HepG2 (cell line): ENCODE measurements around the gene SLC22A7. TPM values are rescaled to one million over a fixed set of nuclear protein-coding genes. Genes with fewer than 3 reads are reported as not detected.

ENCODE experiments used
- ARID2 ChIP-seq: sonication (generic); formaldehyde crosslinking; IDR thresholded peaks from 2 replicates; pipeline ENCODE4 v1.8.1; 2022; ENCODE audit warnings: mild to moderate bottlenecking, missing genetic modification reagents, borderline replicate concordance
- LCORL ChIP-seq, 2 experiments: fragments of 450-650 bp in 1 of 2; sonication (generic) in 1 of 2; formaldehyde crosslinking in 1 of 2; IDR thresholded peaks; 2 replicates each; pipeline versions ENCODE4 v1.5.0 to v1.6.1; 2017 to 2020; ENCODE audit warnings: antibody characterized with exemption in 1 of 2, missing genetic modification reagents in 1 of 2
- MBD4 ChIP-seq: IDR thresholded peaks from 2 replicates; pipeline ENCODE4 v1.6.1; 2012; ENCODE audit warnings: low read length, inconsistent platforms, borderline replicate concordance
- MLLT10 ChIP-seq: sonication (generic); formaldehyde crosslinking; IDR thresholded peaks from 2 replicates; pipeline ENCODE4 v1.4.0; 2020; ENCODE audit warnings: missing genetic modification reagents
- MXD1 ChIP-seq: sonication (generic); formaldehyde crosslinking; IDR thresholded peaks from 2 replicates; pipeline ENCODE4 v1.4.0; 2020; ENCODE audit warnings: mild to moderate bottlenecking, missing genetic modification reagents
- MZF1 ChIP-seq: sonication (generic); formaldehyde crosslinking; IDR thresholded peaks from 2 replicates; pipeline ENCODE4 v1.8.1; 2023; ENCODE audit warnings: mild to moderate bottlenecking, missing genetic modification reagents, borderline replicate concordance
- NCOR1 ChIP-seq: fragments of 200-600 bp; sonication (generic); IDR thresholded peaks from 2 replicates; pipeline ENCODE4 v1.7.0; 2017; ENCODE audit warnings: antibody characterized with exemption, low read length, borderline replicate concordance
- NFE2L1 ChIP-seq: sonication (generic); formaldehyde crosslinking; IDR thresholded peaks from 2 replicates; pipeline ENCODE4 v1.4.0; 2020; ENCODE audit warnings: missing genetic modification reagents, mild to moderate bottlenecking, borderline replicate concordance
- SMARCC2 ChIP-seq: fragments of 450-650 bp; IDR thresholded peaks from 2 replicates; pipeline ENCODE4 v1.6.1; 2017; ENCODE audit warnings: antibody characterized with exemption, mild to moderate bottlenecking
- SOX13 ChIP-seq, 3 experiments: fragments of 450-650 bp in 1 of 3; sonication (generic) in 1 of 3; formaldehyde crosslinking in 1 of 3; IDR thresholded peaks in 2 of 3; conservative IDR thresholded peaks in 1 of 3; 2 replicates each; pipeline versions ENCODE4 v1.5.0 to v1.6.1; 2016 to 2020; ENCODE audit warnings: antibody characterized with exemption in 1 of 3, mild to moderate bottlenecking in 1 of 3, missing compliant biosample characterization in 1 of 3, missing genetic modification reagents in 1 of 3, moderate library complexity in 1 of 3
- TOPORS ChIP-seq: sonication (generic); formaldehyde crosslinking; IDR thresholded peaks from 2 replicates; pipeline ENCODE4 v1.8.0; 2023; ENCODE audit warnings: mild to moderate bottlenecking, missing genetic modification reagents
- ZNF142 ChIP-seq: sonication (generic); formaldehyde crosslinking; IDR thresholded peaks from 2 replicates; pipeline ENCODE4 v1.4.0; 2020; ENCODE audit warnings: missing genetic modification reagents
- ZNF143 ChIP-seq: sonication (generic); formaldehyde crosslinking; IDR thresholded peaks from 2 replicates; pipeline ENCODE4 v1.4.0; 2020; ENCODE audit warnings: missing genetic modification reagents
- ZNF281 ChIP-seq: sonication (generic); formaldehyde crosslinking; IDR thresholded peaks from 2 replicates; pipeline ENCODE4 v1.4.0; 2020; ENCODE audit warnings: missing genetic modification reagents, borderline replicate concordance
- ZNF484 ChIP-seq: sonication (generic); formaldehyde crosslinking; IDR thresholded peaks from 2 replicates; pipeline ENCODE4 v1.5.1; 2020; ENCODE audit warnings: mild to moderate bottlenecking, low read depth, missing genetic modification reagents, borderline replicate concordance
- ZNF501 ChIP-seq: sonication (generic); formaldehyde crosslinking; IDR thresholded peaks from 2 replicates; pipeline ENCODE4 v1.5.1; 2020; ENCODE audit warnings: mild to moderate bottlenecking, moderate library complexity, missing genetic modification reagents
- ZNF530 ChIP-seq: sonication (generic); formaldehyde crosslinking; IDR thresholded peaks from 2 replicates; pipeline ENCODE4 v1.5.0; 2020; ENCODE audit warnings: low read depth, mild to moderate bottlenecking, missing genetic modification reagents
- ZNF557 ChIP-seq: sonication (generic); formaldehyde crosslinking; IDR thresholded peaks from 2 replicates; pipeline ENCODE4 v1.4.0; 2020; ENCODE audit warnings: missing genetic modification reagents
- ZSCAN31 ChIP-seq: sonication (generic); formaldehyde crosslinking; IDR thresholded peaks from 2 replicates; pipeline ENCODE4 v1.5.0; 2020; ENCODE audit warnings: low read depth, mild to moderate bottlenecking, missing genetic modification reagents
- polyA plus RNA-seq, 8 experiments: library from polyadenylated mRNA; depleted of rRNA in 3 of 8; stranded (reverse) in 7 of 8; unstranded in 1 of 8; fragments of >200 nt; fragmentation: Illumina TruSeq in 4 of 8; extraction: Trizol in 4 of 8; gene quantifications; 2 replicates each; pipeline versions ENCODE4 v1.2.1 to v1.2.3, GENCODE V29; 2011 to 2016; ENCODE audit warnings: low read depth in 4 of 8, missing spikeins in 1 of 8, mixed read lengths in 1 of 8; ENCODE audit not compliant: insufficient read depth in 1 of 8
- total RNA-seq, 5 experiments: library from RNA; depleted of rRNA; stranded (reverse); fragments of >200 nt; fragmentation: Illumina TruSeq; extraction: Trizol; gene quantifications; 2 replicates each; pipeline ENCODE4 v1.2.3, GENCODE V29; 2016; ENCODE audit warnings: low read depth in 1 of 5

The SLC22A7 gene
- total and polyA plus RNA-seq, 2 of the 13 experiments (the other 11 are each of a cell fraction or from before 2014, with no cell fraction given) = 5.3 to 22.6 TPM

GRCh38 chr6:43277643-43278523 lies 20.2 kb upstream of the SLC22A7 start (continued):
- TF ChIP-seq MZF1 (CRISPR knock-in tag) (no peak), MLLT10 (CRISPR knock-in tag) (no peak), MXD1 (CRISPR knock-in tag) (0 out of 2 replicates have a peak, but pooled peaks have one; percentile 33), NFE2L1 (CRISPR knock-in tag) (no peak), MBD4 (no peak), ZNF530 (CRISPR knock-in tag) (no peak), NCOR1 (peak; percentile 83), LCORL (IDR thresholded peaks at IDR 0.05) (no peak), LCORL (CRISPR knock-in tag; IDR thresholded peaks at IDR 0.05) (peak; percentile 71), ARID2 (CRISPR knock-in tag) (no peak), ZSCAN31 (CRISPR knock-in tag) (no peak; the same call in 1 of the 2 replicates), TOPORS (CRISPR knock-in tag) (peak; percentile 4; the same call in 1 of the 2 replicates), ZNF557 (CRISPR knock-in tag) (no peak), ZNF501 (no peak), ZNF484 (no peak), SMARCC2 (no peak), ZNF143 (CRISPR knock-in tag) (no peak), ZNF281 (CRISPR knock-in tag) (peak; percentile 66; the same call in 1 of the 2 replicates), ZNF142 (CRISPR knock-in tag) (peak; percentile 19; the same call in 1 of the 2 replicates), SOX13 (IDR thresholded peaks at IDR 0.05) (0 out of 2 replicates have a peak, but pooled peaks have one; percentile 18), SOX13 (CRISPR knock-in tag; conservative IDR thresholded peaks at IDR 0.05 in 1 of 2, IDR thresholded peaks at IDR 0.05 in 1 of 2) (peak; percentile 5 to 49; a peak in 1 of 4 replicates)
